ENCODE results near the gene SIGLEC14. TPM values are rescaled to one million over a fixed set of nuclear protein-coding genes. Genes with fewer than 3 reads are reported as not detected.
A peak's percentile ranks its signal among the peaks of the same experiment; 100 is the strongest.
"Not testable (repeated sequence)": the region's sequence is repeated elsewhere in the genome, so short reads cannot be mapped to it uniquely, and the experiment has no call there.

The SIGLEC14 gene, protein sequence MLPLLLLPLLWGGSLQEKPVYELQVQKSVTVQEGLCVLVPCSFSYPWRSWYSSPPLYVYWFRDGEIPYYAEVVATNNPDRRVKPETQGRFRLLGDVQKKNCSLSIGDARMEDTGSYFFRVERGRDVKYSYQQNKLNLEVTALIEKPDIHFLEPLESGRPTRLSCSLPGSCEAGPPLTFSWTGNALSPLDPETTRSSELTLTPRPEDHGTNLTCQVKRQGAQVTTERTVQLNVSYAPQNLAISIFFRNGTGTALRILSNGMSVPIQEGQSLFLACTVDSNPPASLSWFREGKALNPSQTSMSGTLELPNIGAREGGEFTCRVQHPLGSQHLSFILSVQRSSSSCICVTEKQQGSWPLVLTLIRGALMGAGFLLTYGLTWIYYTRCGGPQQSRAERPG
- total RNA-seq, result not detected in 2 replicates
- long read RNA-seq, result 0 reads

DNA sequence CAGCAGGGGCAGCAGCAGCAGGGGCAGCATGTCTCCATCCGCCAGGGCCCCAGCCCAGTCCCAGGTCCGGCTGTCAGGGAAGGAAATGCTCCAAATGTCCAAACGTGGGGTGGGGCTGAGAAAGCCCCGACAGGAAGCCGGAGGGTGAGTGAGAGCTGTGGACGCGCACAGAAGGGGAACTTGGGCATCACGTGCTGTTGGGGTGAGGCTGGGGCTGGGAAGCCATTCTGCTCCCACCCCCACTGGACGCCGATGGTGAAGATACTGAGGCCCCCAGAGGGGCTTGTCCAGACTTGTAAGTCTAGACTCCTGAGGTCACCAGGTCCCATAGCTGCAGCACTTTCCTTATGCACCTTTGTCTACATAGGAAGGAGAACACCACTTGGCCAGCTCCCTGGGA is at the start of gene SIGLEC14:
Gene SIGLEC14 (minus strand): TSS at position 96 of the 400 bp plus-strand sequence. CDS start 66 bp downstream, at position 30.
- not testable (repeated sequence) for H3K4me1 Mint-ChIP-seq; DNase-seq (ENCODE audit: low read depth, low spot score); H3K9me3 Mint-ChIP-seq; H3K27ac Mint-ChIP-seq (ENCODE audit: unreplicated experiment); H3K36me3 Mint-ChIP-seq (ENCODE audit: low read depth); H3K4me3 Mint-ChIP-seq
- H3K27me3 Mint-ChIP-seq (ENCODE audit: low read depth), result peaks cover 57% of the 10 kb centered on the region

DNA sequence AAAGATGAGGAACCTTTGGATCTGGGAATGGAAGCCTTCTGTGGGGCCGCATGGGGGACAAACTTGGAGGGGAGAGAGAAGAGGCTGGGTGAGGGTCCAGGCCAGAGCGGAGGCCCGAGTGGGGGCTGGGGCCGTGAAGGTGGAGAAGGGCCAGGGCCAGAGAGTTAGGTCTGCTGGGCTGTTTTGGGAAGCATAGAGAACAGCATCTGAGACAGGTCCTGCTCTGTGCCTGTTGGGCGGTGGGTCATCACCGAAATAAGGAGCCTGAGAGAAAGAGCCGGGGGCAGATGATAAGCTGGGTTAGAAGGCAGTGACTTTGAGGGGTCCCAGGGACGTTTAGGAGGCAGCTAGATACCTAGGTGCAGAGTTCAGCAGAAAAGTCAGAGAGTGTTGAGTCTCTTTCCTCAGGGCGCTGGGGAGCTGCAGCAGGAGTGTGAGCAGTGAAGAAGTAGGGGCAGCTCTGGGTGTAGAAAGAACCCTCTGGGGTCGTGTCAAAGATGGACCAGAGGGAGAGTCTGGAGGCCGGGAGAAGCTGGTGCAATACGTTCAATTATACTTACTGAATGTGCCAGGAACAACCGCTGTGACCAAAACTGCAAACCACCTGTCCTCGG is 49.2 kb upstream of the SIGLEC14 start:
- peaks cover 25% of the 10 kb centered on the region for H3K27me3 Mint-ChIP-seq (ENCODE audit: low read depth)
- DNase-seq (ENCODE audit: low read depth, low spot score), result no peak
- no peaks in the 10 kb centered on the region for H3K36me3 Mint-ChIP-seq (ENCODE audit: low read depth)
- TF ChIP-seq, protein P1, sequence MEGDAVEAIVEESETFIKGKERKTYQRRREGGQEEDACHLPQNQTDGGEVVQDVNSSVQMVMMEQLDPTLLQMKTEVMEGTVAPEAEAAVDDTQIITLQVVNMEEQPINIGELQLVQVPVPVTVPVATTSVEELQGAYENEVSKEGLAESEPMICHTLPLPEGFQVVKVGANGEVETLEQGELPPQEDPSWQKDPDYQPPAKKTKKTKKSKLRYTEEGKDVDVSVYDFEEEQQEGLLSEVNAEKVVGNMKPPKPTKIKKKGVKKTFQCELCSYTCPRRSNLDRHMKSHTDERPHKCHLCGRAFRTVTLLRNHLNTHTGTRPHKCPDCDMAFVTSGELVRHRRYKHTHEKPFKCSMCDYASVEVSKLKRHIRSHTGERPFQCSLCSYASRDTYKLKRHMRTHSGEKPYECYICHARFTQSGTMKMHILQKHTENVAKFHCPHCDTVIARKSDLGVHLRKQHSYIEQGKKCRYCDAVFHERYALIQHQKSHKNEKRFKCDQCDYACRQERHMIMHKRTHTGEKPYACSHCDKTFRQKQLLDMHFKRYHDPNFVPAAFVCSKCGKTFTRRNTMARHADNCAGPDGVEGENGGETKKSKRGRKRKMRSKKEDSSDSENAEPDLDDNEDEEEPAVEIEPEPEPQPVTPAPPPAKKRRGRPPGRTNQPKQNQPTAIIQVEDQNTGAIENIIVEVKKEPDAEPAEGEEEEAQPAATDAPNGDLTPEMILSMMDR (conservative IDR thresholded peaks at IDR 0.05), result no peak
- H3K4me1 Mint-ChIP-seq, result peaks cover 11% of the 10 kb centered on the region
- no peaks in the 10 kb centered on the region for H3K9me3 Mint-ChIP-seq
- H3K4me3 Mint-ChIP-seq, result no peak overlapping the region
- no peak overlapping the region for H3K27ac Mint-ChIP-seq (ENCODE audit: unreplicated experiment)

DNA sequence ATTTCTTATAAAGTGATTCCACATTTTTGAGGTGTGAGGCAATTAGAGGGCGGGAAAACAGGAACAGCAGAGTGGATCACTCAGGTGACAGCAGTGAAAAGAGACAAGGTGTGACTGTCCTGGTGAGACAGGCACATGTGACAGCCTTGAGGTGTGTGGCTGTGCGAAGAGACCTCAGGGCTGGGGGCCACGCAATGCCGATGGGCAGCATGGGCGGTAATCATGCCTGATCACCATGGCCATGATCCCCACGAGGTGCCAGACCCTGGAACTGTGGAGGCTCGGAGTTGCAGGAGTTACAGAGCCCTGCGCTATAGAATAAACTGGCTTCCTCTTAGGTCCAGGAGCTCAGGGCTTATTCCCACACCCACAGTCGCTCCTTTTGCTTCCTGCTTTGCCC is 48.5 kb upstream of the SIGLEC14 start:
- DNase-seq (ENCODE audit: low read depth, low spot score), result no peak
- Mint-ChIP-seq H3K4me1 (peaks cover 12% of the 10 kb centered on the region), H3K4me3 (no peak overlapping the region), H3K9me3 (no peaks in the 10 kb centered on the region), H3K27me3 (ENCODE audit: low read depth) (peaks cover 18% of the 10 kb centered on the region), H3K36me3 (ENCODE audit: low read depth) (no peaks in the 10 kb centered on the region), H3K27ac (ENCODE audit: unreplicated experiment) (no peak overlapping the region)
- TF ChIP-seq, protein P1 (conservative IDR thresholded peaks at IDR 0.05), result no peak

DNA sequence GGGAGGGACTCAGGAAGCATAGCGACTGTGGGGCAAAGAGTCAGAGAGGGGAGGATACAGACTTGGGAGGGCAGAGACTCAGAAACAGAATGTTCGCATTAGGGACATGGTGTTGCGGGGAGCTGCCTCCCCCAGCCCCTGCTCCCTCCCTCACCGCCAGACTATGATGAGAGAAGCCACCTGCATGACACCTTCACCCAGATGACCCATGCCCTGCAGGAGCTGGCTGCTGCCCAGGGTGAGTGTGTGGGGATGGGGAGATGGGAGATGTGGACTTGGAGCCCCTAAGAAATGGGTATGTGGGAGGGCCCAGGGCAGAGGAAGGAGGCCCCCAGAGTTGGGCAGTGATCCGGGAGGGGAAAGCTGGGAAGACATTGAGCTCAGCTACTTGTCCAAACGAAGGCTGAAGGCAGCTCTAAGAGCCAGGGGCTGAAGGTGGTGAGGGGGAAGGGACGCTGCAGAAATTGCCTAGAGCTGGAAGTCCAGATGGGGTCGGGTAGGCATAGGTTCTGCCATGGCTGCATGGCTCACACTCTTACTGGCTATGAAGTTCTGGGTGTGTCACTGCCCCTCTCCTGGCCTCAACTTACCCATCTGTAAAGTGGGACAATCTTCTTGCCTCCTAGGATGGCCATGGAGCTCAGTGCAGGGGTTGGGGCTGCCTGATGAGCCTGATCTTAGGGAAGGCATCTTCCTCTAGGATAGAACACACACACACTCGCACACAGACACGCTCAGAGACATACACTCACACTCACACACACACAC is 47.9 kb upstream of the SIGLEC14 start:
- peak overlapping the region; percentile 22 for H3K4me3 Mint-ChIP-seq
- no peak overlapping the region for H3K27ac Mint-ChIP-seq (ENCODE audit: unreplicated experiment)
- no peak for DNase-seq (ENCODE audit: low read depth, low spot score)
- TF ChIP-seq, protein P1 (conservative IDR thresholded peaks at IDR 0.05), result no peak
- H3K27me3 Mint-ChIP-seq (ENCODE audit: low read depth), result peaks cover 14% of the 10 kb centered on the region
- H3K36me3 Mint-ChIP-seq (ENCODE audit: low read depth), result no peaks in the 10 kb centered on the region
- no peaks in the 10 kb centered on the region for H3K9me3 Mint-ChIP-seq
- peaks cover 17% of the 10 kb centered on the region for H3K4me1 Mint-ChIP-seq

DNA sequence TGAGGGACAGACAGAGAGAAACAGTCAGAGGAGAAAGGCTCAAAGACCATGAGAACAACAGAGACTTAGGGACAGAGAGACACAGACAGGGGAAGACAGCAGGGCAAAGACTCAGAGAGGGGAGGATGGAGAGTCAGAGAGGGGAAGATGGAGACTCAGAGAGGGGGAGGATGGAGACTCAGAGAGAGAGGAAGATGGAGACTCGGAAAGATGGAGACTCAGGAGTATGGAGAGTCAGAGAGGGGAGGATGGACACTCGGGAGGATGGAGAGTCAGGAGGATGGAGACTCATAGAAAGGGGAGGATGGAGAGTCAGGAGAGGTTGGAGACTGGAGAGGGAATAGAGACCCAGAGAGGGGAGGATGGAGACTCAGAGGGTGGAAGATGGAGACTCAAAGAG is 47.2 kb upstream of the SIGLEC14 start:
- Mint-ChIP-seq H3K9me3 (no peaks in the 10 kb centered on the region), H3K4me1 (peaks cover 17% of the 10 kb centered on the region), H3K36me3 (ENCODE audit: low read depth) (no peaks in the 10 kb centered on the region), H3K4me3 (peak overlapping the region; percentile 22), H3K27ac (ENCODE audit: unreplicated experiment) (no peak overlapping the region), H3K27me3 (ENCODE audit: low read depth) (peaks cover 12% of the 10 kb centered on the region)
- TF ChIP-seq, protein P1 (conservative IDR thresholded peaks at IDR 0.05), result no peak
- DNase-seq (ENCODE audit: low read depth, low spot score), result no peak

All from neural crest cell (in vitro differentiated cells).